LNCaP clone FGC (cell line): ENCODE data around the gene SPATA12.

ENCODE experiments used
- DNase-seq: peaks from one replicate; pipeline ENCODE4 v3.0.0-alpha.2; 2011; ENCODE audit warnings: low read depth
- H3K4me3 ChIP-seq: 2 replicates; pipeline ENCODE4 v1.5.1; 2011; ENCODE audit warnings: mild to moderate bottlenecking, low read depth, low read length, control low read depth
- TF ChIP-seq, protein P1 (sequence below): IDR thresholded peaks from 2 replicates; pipeline ENCODE4 v1.5.1; 2012; ENCODE audit warnings: mild to moderate bottlenecking; ENCODE audit not compliant: control insufficient read depth, insufficient read depth; ENCODE audit errors: extremely low read depth

Gene SPATA12

DNA sequence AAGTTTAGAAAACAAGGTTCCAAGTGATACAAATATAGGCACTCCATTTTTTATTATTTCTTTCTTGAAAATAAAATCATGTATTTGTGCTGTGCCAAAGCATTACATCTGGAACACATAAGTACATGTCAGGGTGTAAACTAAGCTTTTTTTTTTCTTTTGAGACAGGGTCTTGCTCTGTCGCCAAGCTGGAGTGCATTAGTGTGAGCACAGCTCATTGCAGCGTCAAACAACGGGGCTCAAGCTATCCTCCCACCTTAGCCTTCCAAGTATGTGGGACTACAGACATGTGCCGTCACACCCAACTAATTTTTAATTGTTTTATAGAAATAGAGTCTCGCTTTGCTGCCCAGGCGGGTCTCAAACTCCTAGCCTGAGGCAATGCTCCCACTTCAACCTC lies 9.0 kb downstream of the SPATA12 start:
- TF ChIP-seq, protein P1, sequence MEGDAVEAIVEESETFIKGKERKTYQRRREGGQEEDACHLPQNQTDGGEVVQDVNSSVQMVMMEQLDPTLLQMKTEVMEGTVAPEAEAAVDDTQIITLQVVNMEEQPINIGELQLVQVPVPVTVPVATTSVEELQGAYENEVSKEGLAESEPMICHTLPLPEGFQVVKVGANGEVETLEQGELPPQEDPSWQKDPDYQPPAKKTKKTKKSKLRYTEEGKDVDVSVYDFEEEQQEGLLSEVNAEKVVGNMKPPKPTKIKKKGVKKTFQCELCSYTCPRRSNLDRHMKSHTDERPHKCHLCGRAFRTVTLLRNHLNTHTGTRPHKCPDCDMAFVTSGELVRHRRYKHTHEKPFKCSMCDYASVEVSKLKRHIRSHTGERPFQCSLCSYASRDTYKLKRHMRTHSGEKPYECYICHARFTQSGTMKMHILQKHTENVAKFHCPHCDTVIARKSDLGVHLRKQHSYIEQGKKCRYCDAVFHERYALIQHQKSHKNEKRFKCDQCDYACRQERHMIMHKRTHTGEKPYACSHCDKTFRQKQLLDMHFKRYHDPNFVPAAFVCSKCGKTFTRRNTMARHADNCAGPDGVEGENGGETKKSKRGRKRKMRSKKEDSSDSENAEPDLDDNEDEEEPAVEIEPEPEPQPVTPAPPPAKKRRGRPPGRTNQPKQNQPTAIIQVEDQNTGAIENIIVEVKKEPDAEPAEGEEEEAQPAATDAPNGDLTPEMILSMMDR = no peak
- no peak for DNase-seq

DNA sequence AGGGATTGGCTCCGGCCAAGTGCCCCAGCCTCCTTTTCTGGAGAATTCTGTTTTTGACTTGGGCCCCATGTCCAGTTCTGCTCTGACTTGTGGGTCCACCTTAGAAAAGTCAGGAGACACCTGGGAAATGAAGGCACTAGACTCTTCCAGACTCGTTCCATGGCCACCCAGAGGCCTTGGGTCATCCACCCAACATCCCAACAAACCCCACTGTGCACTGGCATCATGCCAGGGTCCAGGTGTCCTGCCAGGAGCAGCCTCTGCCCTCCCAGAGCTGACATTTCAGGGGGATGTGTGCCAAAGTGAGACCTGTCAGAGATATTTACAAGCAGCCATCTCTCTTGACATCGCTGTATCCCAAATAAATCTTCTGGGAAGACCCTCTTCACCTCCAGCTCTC lies 13.2 kb downstream of the SPATA12 start:
- TF ChIP-seq, protein P1 = no peak
- DNase-seq = no peak

More for the DNA sequence above, 9.0 kb downstream of the SPATA12 start:
- H3K4me3 ChIP-seq = no peak overlapping the region

DNA sequence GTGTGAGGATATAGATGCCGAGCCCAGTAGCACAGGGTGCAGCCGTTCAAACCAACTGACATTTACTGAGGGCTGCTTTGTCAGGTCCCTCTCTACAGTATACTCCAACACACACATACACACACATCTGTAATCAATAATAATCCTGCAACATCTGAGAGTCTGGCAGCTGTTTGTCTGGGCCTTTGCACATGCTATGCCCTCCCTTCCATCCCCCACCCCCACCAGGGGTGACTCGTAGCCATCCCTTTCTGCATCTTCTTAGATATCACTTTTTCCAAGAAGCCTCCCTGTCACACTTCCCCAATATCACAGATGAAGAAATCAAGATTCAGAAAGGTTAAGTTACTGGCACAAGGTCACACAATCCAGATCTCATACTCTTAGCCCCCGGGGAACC lies 13.7 kb downstream of the SPATA12 start:
- DNase-seq = no peak
- TF ChIP-seq, protein P1 = no peak
- H3K4me3 ChIP-seq = no peak overlapping the region

More for the DNA sequence above, 13.2 kb downstream of the SPATA12 start:
- no peak overlapping the region for H3K4me3 ChIP-seq

DNA sequence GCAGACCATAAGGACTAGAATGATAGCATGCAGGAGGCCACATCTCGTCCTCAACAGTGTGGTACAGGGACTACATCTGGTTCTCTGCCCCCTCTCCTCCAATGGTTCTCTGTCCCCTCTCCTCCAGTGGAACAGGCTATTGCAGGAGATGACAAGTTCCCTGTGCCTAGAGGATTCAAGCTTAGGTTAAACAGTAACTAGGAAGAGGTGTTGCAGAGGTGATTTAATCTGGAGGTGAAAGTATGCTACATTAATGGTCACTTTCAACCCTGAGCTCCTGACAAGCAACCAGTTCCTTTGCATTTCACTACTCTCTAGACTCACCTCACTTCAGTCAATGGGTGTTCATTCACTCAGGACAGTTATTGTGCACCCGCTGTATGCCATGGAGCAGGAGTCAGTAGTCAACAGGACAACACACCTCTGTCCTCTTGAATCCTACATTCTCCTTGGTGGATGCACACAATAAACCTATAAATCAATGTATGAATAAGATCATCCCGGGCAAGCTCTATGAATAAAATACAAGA lies 16.0 kb downstream of the SPATA12 start:
- TF ChIP-seq, protein P1 = no peak
- no peak for DNase-seq

DNA sequence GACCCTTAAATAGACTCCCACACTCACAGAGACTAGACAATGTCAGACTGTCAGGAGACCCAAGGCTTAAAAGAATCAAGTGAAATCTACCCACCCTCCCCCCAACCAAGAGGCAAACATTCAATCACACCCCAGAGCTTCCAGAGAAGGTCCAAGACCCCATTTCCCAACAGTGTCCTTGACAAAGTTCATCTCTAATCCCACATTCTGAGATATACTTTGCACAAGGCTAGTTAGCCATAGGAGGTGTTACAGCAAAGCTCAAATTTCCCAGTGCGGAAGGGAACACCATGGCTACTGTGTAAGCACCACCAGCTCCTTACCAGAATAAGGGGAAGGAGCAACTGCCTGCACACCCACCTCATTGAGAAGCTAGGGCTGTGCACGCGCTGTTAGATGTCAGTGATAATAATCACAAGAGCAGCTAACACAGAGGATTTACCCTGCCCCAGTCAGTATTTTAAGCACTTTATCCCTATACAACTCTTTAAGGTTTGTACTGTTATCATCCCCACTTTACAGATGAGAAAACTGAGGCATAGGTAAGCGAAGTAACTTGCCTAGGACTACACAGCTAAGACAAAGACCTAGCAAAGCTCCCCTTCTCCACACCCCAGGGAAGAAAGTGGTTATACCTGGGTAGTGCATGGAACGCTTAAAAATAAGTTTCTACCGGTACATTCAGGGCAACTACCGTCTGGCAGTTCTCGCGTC lies 17.3 kb downstream of the SPATA12 start:
- DNase-seq = no peak
- H3K4me3 ChIP-seq = no peak overlapping the region
- TF ChIP-seq, protein P1 = no peak

More for the DNA sequence above, 16.0 kb downstream of the SPATA12 start:
- H3K4me3 ChIP-seq = no peak overlapping the region

DNA sequence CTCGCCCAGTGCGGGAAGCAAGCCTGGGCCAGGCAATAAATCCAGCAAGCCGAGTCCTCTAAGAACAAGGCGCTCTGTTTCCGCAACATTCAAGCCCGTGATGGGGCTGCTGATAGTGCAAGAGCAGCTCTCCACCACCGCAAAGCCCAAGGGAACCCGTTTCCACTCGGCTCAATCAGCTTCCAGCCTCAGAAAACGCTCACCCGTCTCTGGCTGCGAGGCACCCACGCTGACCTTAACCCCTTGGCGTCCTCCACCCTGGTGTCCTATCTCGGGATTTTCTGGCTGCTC lies 17.8 kb downstream of the SPATA12 start:
- TF ChIP-seq, protein P1 = no peak

DNA sequence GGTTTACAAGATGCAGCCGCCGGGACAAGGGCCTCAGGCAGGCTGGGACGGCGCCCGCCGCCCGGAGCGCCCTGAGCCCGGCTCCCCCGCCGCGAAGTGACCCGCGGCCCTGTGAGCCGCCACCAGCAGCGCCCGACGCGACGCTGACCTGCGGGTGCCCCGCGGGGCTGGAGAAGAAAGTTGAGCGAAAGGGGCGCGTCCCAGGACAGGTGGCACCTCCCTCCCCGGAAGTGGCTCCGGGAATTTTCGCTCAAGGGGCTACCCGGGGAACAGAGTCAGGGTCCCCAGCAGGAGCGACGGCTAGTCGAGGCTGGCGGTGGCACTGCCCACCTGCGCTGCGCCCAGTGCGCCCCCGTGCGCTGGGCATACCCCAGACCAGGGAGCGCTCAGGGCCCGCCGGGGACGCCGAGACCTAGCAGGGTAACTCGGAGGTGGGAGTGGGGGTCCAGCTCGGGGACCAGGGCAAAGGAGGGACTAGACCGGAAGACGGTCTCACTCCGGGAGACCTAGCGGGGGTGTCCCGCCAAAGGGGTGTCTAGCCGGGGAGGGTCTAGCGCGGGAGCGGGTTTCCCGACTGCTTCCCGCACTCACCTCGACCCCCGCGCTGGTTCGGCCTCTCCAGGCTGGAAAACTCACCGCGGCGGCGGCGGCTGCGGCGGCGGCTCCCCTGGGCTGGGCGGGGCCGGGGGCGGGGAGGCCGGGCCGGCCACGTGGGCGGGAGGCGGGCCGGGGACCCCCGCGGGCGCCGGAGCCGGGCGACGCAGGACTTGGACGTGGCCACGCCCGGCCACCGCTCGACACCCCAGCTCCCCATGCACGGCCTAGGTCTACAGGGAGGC lies 18.4 kb downstream of the SPATA12 start:
- peak overlapping the region; percentile 52 for H3K4me3 ChIP-seq
- no peak for DNase-seq
- TF ChIP-seq, protein P1 = 0 out of 2 replicates have a peak, but pooled peaks have one; percentile 24

More for the DNA sequence above, 17.8 kb downstream of the SPATA12 start:
- no peak for DNase-seq
- peak overlapping the region; percentile 52 for H3K4me3 ChIP-seq
